GM18507 (cell line): ENCODE data around the gene TP53I13.

Source experiments
- DNase-seq: peaks from one replicate; pipeline ENCODE4 v3.0.0; 2011; ENCODE audit warnings: low read depth; ENCODE audit not compliant: insufficient read length; ENCODE audit errors: extremely low spot score
- FAIRE-seq: peaks from 2 replicates; lab custom pipeline; 2011; peaks lifted over from hg19 to GRCh38; lab: Jason Lieb, UNC

Gene TP53I13

DNA sequence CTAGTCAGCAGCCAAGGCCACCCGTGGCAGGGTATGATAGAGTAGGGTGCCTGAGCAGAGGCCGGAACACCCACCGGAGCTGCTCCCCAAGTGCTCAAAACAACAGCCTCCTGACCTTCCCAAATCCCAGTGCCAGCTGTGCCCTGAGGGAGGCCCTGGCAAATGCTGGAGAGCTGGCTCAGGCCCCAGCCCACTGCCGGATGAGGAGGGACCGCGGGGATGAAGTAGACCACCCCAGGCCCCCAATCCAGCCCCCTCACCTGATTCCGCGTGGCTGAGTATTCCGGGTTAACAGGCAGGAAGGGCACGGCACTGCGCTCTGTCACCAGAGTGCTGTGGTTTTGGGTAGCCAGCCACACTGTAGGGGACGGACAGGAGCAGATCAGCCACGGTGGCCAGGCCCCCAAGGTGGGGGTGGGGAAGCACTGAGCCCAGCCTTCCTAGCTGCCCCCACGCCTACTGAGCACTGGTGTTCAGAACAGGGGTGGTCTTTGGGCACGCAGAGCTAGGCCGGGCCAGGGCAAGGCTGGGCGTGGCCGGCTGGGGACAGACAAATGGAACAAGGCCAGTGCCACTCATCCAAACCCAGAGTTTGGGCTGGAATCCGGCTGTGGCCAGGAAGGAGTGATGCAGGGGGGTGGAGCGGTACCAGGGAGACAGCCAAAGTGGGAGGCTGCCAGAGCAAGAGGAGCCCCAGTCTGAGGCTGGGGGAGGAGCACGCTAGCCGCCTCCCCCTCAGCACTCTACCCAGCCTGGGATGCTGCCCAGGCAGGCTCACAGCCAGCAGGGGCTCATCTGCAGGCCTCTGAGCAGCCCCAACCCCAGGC is 9.1 kb downstream of the TP53I13 start:
- FAIRE-seq (no peak), DNase-seq (no peak)

DNA sequence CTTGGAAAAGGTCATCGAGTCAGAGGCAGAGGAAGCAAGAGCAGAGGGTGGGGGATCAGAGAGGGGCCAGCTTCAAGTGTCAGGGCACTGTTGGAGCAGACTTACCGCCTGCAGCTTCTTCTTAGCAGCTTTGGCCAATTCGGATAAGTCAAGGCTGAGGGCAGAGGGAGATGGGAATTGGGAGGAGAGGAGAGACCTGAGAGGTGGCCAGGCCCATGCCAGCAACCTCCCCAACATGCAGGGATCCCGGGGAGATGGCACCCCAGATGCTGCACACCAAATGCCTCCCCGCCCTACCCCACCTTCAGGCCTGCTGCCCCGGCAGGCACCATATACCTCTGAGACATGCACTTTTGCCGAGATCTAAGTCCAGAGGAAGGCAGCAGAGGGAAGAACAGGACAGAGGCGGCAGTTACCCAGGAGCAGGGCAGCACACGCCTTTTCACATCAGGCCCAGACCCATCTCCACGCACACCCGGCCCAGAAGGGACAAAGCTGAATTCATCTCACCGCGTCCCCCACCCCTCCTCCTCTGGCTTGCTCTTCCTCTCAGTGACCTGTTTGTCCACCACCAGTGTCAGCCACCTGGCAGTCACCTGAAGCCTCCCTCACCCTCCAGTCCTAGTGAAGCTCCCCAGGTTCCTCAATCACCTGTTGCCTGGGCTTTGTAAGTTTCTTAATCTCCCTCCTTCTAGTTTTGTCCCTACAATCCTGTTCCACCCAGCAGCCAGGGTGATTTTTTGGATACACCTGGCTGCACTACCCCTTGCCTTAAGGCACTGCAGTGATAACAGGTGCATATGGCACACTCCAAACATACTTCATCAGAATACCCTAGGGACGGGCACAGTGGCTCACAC is 10.4 kb downstream of the TP53I13 start:
- FAIRE-seq (no peak), DNase-seq (no peak)

DNA sequence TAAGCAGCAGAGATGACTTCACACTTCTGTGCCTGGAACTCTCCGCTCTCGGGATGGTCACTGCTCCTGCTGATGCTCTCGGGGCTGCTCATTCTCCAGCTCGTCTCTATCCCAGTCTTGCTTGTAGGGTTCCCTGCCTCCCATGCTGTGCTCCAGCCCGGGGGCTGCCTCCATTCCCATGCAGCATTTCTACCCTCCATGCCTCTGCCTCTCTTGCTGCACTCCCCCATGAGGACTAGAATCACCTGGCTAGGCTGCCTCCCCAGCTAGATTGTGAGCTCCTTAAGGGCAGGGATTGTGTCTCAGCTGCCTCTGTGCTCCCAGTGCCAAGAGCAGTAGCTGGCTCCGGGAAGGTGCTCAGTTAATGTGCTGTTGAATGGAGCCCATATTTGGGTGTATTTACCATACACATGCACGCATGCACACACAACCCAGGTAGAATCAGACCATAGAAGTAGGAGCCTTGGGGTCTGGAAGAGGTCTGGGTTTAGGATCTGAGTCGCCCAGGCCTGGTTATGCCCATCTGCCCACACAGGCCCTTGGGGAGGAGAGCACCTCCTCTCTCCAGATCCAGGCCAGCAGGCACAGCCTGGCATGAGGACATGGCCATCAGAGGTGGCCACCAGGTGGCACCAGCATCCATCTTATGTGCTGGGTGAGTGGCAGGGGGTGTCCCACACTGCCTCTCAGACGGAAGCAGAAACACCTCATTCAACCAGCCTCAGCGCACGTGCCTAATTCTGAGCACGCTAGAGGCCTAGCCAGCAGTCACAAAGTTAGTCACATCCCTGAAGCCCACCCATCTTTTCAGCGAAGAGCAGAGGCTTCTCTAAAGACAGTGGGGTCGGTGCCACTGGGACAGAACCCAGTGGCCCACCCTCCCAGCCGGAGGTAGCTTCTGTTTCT is 11.6 kb downstream of the TP53I13 start:
- DNase-seq (peak; percentile 86), FAIRE-seq (peak; percentile 95)

DNA sequence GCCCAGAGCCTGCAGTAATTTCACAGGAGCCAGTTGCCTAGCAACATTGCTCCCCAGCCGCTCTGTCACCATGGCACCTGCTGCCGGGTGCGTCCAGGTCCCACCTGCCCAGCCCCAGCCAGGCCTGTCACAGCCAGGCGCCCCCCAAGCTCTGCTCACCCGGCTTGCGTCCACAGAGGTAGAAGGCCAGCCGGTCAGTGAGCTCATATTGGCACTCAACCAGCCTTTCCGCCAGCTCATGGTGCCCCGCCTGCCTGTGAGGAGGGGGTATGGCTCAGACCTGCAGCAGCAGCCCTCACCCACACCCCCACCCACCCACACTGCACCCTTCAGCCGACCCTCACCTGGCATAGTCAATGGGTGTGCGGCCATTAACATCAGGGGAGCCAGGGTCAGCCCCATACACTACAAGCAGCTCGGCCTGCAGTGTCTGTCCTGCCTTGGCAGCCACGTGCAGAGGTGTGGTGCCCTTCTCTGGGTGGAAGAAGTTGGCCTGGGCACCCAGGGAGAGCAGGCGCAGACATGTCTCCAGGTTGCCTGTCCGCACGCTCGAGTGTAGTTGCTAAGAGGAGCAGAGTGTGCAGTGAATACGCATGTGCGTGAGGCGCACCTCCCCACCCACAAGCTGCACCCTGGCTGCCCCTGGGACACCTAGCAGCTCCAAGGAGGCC is 13.2 kb downstream of the TP53I13 start:
- FAIRE-seq (no peak), DNase-seq (no peak)

DNA sequence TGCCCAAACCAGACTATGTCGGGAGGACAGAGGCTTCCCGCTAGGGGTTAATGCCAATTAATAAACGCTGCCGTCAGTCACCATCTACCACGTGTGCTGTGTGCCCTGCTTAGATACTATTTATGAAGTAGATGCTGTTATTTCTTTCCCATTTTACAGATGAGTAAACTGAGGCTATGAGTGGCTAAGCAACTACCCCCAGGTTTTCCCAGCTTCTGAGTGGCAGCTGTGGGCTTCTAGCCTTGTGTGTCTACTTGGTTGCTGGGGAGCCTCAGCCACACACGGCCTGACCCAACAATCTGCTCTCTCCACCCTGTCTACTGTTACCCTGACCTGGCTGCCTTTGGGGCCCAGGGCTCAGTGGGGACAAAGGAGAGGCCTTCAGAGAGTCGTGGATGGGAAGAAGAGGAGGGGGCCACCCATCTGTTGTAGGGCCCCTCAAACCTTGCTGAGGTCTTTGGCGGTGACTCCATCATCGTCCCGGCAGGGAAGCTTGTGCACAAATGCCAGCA is 13.8 kb downstream of the TP53I13 start:
- FAIRE-seq (no peak), DNase-seq (no peak)

DNA sequence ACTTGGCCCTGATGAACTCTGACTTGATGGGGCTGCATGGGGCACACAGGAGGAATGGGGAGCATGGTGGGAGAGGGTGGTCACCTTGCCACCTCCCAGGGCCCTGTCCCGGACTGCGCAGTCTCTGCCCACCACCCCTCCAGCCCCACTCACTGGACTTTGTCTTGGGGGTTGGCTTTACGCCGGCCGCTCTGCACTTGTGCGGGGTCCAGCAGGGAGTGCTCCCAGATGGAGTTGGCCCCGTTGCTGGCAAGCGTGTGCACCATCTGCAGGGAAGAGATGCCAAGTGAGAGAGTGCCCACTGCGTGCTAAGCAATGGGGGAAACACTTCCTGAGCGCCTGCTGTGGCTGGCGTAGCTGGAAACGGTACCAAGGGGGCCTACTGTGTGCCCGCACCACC is 14.3 kb downstream of the TP53I13 start:
- DNase-seq (no peak), FAIRE-seq (no peak)

DNA sequence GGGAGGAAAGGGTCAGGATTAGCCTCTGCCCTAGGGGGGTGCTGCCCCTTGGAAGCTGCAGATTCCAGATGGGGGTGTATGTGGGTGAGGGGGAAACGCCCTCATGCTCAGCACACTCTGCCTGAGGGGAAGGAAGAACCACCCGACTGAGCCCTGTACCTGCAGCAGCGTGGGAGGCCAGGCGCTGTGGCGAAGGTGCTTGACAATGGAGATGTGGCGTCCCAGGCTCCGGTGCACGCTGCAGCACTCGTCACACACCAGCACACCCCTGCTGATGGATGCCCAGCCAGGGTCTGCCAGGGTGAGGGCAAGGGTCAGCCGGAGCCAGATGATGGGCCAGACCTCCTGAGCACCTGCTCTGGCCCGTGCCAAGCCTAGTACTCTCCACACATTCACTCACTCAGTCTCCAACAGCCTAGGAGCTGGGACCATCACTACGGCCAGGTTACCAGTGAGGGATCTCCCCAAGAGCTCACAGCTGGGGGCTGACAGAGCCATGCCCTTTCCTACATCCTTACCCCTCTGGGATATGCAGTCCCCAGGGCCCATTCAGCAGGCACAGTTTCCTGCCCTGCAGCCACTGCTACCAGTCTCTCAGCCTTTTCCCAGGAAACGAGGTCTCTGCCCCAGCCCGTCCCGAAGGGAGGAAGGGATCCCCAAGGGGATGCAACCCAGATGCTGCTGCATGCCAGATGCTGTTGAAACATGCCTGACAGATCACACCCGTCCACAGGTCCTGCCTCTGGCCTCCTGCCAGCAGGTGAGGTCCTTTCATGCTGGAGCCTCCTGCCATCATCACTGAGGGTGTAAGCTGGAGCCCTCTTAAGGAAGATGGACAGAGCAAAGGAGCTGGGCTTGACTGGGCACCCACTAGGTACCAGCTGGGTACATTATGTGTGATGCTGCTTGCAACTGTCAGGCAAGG is 15.1 kb downstream of the TP53I13 start:
- no peak for DNase-seq
- no peak for FAIRE-seq

DNA sequence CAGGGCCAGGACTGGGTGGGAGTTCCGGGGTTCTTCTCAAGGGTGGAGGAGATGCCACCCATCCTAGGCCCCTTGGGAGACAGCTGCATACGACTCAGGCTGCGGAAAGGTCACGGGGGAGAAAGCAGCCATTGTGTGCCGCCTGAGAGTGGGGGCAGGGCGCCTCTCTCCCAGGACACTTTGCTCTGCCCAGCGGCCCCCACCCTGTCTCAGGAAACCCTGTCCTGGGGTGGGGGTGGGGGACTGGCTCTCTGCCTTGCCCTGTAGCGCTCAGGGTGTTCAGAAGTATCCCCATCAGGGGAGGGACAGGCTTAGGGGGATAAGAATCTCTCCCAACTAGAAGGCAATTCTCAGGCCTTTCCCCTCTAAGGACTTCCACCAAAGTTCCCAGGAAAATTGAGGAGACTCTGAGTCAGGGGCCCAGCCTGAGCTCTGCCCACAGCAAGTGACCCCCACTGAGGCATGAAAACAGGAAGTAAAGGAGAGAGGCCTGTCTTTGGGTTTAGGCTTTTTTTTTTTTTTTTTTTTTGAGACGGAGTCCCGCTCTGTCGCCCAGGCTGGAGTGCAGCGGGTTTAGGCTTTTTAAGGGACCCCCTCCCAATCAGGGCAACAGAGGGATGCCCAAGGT is 16.1 kb downstream of the TP53I13 start:
- peak; percentile 56 for FAIRE-seq
- no peak for DNase-seq

DNA sequence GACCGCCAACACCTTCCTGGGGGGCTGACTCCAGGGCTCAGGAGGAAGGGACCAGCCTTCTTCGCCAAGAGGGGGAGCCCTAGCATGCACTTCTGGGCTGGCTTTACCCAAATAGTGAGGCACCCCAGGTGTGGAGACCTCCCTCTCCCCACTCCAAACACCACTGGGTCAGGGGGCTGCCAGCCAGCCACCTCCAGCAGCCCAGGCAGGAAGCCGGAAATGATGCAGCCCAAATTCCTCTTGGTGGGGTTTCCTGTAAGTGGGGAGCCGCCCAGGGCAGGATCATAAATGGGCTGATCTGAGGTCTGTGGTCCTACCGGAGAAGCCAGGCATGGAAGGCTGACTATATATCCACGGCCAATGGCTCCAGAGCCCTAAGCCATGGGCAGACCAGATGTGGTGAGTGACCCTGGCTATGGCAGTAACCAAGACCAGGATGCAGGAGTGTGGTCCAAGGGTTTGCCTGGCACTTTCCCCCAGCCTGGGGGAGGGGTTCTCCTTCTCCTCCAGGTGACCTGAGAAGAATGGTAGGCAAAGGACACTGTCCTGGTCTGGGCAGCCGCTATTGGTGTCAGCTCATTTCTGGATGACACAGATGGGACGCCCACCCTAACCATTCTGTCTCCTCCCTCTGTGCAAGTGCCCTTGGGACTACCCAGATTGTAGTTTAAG is 16.7 kb downstream of the TP53I13 start:
- FAIRE-seq (no peak), DNase-seq (no peak)

DNA sequence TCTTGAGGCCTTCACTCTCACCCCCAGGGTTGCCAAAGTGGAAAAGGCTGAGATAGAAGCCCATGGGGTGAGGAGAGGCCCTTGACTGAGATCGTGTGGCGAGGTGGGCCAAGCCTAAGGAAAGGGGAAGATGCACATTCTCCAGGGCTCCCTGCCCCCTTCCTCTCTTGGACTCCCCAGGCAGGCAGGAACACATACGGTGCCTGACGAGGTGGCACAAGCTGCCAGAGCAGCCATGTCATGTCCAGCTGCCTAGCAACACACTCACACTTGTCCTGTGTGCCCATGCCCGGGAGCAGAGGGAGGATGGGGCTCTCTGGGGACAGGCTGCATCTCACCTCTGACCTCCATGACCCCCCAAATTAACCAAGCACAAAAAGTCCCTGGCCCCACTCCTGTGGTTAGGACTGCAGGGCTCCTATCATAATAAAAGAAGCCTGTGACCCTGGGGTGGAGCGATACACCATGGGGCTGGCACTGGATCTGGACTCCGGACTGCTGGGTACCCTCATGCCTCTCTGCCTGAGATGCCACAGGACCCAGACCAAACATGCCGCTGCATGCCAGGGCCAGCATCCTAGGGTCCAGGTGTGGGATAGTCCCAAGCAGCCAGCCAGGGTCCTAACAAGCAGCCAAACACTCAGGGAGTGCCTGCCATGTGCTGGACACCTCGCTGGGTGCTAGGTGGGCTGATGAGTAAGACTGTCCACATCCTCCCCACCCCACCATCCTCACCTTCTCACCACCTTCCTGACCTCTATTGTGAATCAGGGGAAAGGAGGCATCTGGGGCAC is 18.4 kb downstream of the TP53I13 start:
- no peak for FAIRE-seq

DNA sequence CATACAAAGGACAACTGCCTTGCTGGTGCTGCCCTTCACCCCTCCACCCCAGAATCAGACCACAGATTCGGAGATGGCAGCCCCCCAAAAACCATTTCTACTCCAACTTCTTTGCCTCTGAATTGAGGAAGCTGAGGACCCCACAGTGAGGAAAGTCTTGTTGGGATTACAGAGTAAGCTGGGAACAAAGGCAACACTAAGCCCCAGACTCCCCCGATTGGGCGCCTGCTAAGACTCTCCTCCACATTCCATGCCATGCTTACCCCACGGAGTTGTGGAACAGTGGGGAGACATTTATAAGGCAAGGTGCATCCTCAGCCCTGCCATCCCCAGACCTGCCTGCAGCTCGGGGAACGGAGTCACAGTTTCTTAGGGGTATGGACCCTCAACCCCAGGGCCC is 19.1 kb downstream of the TP53I13 start:
- FAIRE-seq = no peak
- DNase-seq = no peak

More for the DNA sequence above, 18.4 kb downstream of the TP53I13 start:
- no peak for DNase-seq

DNA sequence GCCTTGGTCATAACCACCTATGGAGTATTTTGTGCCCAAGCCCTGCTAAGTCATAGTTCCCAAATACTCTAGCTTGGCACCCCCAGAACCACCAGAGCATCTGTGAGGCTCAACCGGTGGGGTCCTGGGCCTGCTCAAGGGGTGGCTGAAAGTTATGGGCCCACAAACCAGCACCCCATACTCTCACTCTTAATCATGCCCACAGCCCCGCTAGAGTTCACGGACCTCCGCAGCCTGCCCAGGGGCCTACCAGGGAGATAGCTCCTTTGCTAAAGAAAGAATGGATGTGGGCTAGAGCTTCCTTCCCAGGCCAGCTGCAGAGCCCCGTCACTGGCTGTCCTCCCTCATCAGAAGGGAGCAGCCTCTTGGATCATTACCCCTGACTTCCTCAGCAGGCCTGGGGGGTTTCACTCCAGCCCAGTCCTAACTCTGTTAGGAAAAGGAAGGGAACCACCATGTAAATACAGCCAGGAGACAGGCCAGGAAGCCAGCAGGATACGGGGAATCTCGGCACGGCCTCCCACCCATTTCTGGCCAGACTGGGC is 19.6 kb downstream of the TP53I13 start:
- no peak for FAIRE-seq
- DNase-seq = no peak

DNA sequence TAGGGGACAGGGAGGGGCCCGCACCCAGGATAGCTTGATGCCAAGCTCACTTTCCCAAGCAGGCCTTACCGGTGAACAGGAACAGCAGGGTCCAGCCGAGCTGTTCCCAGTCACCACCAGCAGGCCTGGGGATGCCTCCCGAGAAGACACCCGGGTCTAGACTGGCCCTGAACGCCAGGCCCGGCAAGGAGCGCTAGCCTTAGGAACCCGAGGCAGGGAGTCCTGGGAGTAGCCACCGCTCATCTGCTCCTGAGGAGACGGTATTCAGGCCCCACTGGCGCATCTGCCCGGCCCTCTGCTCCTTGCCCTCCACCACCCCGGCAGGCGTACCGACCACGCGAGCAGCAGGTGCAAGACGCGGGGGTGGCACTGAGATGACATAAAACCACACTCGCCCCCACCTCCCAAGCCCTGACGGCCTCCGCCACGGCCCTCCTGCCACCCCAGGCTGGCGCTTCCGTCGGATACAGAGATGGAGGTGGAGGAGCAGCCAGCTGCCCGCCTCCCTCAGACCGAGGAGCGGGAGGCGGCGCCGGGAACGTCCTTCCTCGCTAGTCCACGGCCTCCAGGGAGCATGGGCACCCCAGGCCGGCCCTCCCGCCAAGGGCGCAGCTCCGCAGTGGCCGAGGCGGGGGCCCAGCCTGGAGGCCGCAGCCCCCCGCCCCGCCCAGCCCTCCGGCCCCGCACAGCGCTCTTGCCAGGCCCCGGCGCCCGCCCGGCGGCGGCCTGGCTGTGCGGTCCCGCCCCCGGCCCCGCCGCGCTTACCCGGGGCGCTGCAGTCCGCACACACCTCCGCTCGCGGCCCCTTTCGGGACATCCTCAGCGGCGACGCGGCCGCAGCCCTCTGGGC is 20.3 kb downstream of the TP53I13 start:
- no peak for DNase-seq

DNA sequence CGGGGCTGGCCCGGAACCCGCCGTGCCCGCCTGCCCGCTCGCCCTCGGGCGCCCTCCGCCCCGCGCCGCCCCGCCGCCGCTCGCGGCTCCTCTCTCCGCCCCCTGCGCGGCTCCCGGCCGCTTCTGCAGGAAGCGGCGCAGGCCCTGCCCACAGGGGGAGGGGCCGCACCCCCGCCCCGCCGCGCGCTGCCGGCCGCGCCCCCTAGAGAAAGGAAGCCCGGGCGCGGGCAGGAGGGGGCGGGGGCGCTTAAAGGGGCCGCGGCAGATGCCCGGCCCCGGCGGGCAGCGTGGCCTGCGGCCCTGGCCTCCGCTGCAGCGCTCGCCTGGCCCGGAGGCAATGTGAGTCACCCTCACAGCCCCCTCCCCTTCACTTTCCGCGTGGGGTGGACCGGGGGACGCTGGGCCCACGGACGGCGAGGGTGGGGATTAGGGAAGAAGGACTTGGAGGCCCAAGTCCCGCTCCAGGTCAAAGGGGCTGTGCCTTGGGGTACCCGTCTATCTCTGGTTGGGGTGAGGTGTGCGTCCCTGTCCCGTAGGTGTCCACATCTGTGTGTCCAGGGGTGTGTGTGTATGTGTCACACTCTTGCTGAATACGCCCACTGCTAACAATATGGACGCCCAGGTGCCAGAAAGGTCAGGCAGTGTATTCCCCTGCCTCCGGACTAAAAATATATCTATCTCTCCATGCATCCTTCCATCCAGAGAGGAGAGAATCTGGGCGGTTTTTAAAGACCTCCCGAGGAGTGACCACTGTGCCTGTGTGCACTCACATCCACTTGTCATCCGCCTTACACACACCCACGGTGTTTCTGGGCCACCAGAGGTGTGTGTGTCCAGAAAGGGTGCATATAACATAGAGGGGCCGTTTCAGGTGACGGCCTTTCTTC is 21.3 kb downstream of the TP53I13 start, which contains the start of gene GIT1:
Gene GIT1, minus strand, starts transcription at position 125 of the 887 bp plus-strand sequence. CDS start 270 bp downstream, outside the sequence.
- DNase-seq (peak; percentile 86), FAIRE-seq (peak; percentile 39)

More for the DNA sequence above, 20.3 kb downstream of the TP53I13 start:
- no peak for FAIRE-seq
